ENCODE measurements around the gene SLC25A4. TPM values are rescaled to one million over a fixed set of nuclear protein-coding genes. Genes with fewer than 3 reads are reported as not detected.

Gene SLC25A4
- polyA plus RNA-seq, 1 donor (not counting 4 experiments of a cell fraction or from before 2014, with no cell fraction given), result 13.2 TPM

DNA sequence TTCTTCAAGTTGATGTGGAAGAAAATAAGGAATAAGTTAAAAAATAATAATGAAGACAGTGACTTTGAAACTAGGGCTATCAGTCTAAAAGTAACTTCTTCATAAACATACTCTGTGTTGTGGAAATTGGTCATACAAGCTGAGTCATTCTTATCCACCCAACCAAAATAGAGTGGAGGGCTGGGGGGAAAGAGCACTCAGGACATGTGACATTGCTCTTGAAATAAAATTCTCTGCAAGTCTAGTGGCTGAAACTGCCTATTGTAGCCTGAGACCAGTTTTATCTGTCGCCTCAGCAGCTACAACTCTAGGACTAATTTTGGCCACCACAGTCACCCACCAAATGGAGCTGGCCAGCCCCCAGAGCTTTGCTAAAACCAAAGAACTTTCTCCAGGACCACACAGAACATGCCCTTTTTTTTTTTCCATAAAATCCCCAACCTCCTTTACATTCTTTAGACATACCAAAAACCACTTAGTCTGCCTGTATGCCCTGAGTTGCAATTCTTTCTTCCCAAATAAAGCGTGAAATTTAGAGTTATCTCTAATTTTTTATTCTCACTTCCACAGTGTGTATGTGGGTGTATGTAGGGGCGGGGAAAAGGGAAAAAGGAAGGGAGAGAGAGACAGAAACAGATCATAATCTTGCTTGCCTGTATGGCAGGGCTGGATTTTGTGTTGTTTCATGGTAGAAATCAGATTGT is 23.0 kb upstream of the SLC25A4 start:
- dilution Hi-C loops (cut with MboI; ENCODE audit: extremely low pct_ligation_motif_present, low sequenced_read_pairs), result no loop called here
- H2AFZ ChIP-seq (ENCODE audit: control insufficient read depth, low read length), result no peak overlapping the region
- TF ChIP-seq, protein P1, sequence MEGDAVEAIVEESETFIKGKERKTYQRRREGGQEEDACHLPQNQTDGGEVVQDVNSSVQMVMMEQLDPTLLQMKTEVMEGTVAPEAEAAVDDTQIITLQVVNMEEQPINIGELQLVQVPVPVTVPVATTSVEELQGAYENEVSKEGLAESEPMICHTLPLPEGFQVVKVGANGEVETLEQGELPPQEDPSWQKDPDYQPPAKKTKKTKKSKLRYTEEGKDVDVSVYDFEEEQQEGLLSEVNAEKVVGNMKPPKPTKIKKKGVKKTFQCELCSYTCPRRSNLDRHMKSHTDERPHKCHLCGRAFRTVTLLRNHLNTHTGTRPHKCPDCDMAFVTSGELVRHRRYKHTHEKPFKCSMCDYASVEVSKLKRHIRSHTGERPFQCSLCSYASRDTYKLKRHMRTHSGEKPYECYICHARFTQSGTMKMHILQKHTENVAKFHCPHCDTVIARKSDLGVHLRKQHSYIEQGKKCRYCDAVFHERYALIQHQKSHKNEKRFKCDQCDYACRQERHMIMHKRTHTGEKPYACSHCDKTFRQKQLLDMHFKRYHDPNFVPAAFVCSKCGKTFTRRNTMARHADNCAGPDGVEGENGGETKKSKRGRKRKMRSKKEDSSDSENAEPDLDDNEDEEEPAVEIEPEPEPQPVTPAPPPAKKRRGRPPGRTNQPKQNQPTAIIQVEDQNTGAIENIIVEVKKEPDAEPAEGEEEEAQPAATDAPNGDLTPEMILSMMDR (optimal IDR thresholded peaks at IDR 0.05 in 1 of 3, IDR thresholded peaks at IDR 0.05 in 1 of 3, conservative IDR thresholded peaks at IDR 0.05 in 1 of 3; ENCODE audit: extremely low read depth in 1 of 3, insufficient read depth in 2 of 3, low read length in 3 of 3), result no peak
- no peak for TF ChIP-seq EZH2 (IDR thresholded peaks at IDR 0.05; ENCODE audit: low read length)

DNA sequence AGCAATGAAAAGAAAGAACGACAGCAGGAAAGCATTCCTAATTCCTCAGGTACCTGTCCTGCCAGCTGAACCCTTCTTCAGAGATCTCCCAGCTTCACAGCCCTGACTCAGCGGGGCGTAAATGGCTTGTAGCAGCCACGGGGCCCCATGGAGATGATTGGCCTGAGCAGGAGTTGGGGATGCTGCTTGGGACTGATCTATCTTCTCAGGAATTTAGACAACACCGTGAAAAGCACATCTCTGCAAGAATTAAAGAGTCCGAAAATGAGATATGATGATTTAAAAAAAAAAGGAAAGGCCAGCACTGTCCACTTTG is 22.5 kb upstream of the SLC25A4 start:
- no peaks in the 10 kb centered on the region for H3K27me3 ChIP-seq (ENCODE audit: control insufficient read depth, extremely low read depth, insufficient read depth, low read length)
- H3K4me1 ChIP-seq (ENCODE audit: control insufficient read depth, extremely low read depth, insufficient read depth, low read length), result no peaks in the 10 kb centered on the region
- FAIRE-seq (no peak), DNase-seq (ENCODE audit: low read depth, low spot score) (no peak)
- H2AFZ ChIP-seq (ENCODE audit: control insufficient read depth, low read length), result no peak overlapping the region
- no peaks in the 10 kb centered on the region for H3K79me2 ChIP-seq (ENCODE audit: control insufficient read depth, insufficient read depth, low read length)
- no peak overlapping the region for H3K27ac ChIP-seq (ENCODE audit: control insufficient read depth, insufficient read depth, low read length)
- H3K4me3 ChIP-seq (ENCODE audit: control insufficient read depth in 2 of 3, extremely low read depth in 1 of 3, insufficient read depth in 2 of 3, low read depth in 1 of 3, low read length in 3 of 3), result no peak overlapping the region
- no peaks in the 10 kb centered on the region for H3K9me1 ChIP-seq (ENCODE audit: control insufficient read depth, extremely low read depth, insufficient read depth, low read length)
- H3K9ac ChIP-seq (ENCODE audit: control insufficient read depth, extremely low read depth, insufficient read depth, low read length), result no peak overlapping the region
- H4K20me1 ChIP-seq (ENCODE audit: control insufficient read depth, extremely low read depth, insufficient read depth, low read length), result no peaks in the 10 kb centered on the region
- TF ChIP-seq EZH2 (IDR thresholded peaks at IDR 0.05; ENCODE audit: low read length), result no peak
- TF ChIP-seq, protein P1 (optimal IDR thresholded peaks at IDR 0.05 in 1 of 3, IDR thresholded peaks at IDR 0.05 in 1 of 3, conservative IDR thresholded peaks at IDR 0.05 in 1 of 3; ENCODE audit: extremely low read depth in 1 of 3, insufficient read depth in 2 of 3, low read length in 3 of 3), result no peak
- no peak overlapping the region for H3K4me2 ChIP-seq (ENCODE audit: control insufficient read depth, extremely low read depth, insufficient read depth, low read depth, low read length)
- H3K9me3 ChIP-seq (ENCODE audit: control insufficient read depth, low read depth, low read length), result no peaks in the 10 kb centered on the region
- H3K36me3 ChIP-seq (ENCODE audit: control insufficient read depth in 2 of 2, extremely low read depth in 1 of 2, insufficient read depth in 2 of 2, low read length in 2 of 2), result no peaks in the 10 kb centered on the region
- dilution Hi-C loops (cut with MboI; ENCODE audit: extremely low pct_ligation_motif_present, low sequenced_read_pairs), result no loop called here

More for the DNA sequence above, 23.0 kb upstream of the SLC25A4 start:
- no peaks in the 10 kb centered on the region for H3K79me2 ChIP-seq (ENCODE audit: control insufficient read depth, insufficient read depth, low read length)
- H3K9me3 ChIP-seq (ENCODE audit: control insufficient read depth, low read depth, low read length), result no peaks in the 10 kb centered on the region
- no peaks in the 10 kb centered on the region for H4K20me1 ChIP-seq (ENCODE audit: control insufficient read depth, extremely low read depth, insufficient read depth, low read length)
- H3K9ac ChIP-seq (ENCODE audit: control insufficient read depth, extremely low read depth, insufficient read depth, low read length), result no peak overlapping the region
- no peaks in the 10 kb centered on the region for H3K36me3 ChIP-seq (ENCODE audit: control insufficient read depth in 2 of 2, extremely low read depth in 1 of 2, insufficient read depth in 2 of 2, low read length in 2 of 2)
- no peak for DNase-seq (ENCODE audit: low read depth, low spot score)
- no peak overlapping the region for H3K4me3 ChIP-seq (ENCODE audit: control insufficient read depth in 2 of 3, extremely low read depth in 1 of 3, insufficient read depth in 2 of 3, low read depth in 1 of 3, low read length in 3 of 3)
- FAIRE-seq, result no peak
- H3K9me1 ChIP-seq (ENCODE audit: control insufficient read depth, extremely low read depth, insufficient read depth, low read length), result no peaks in the 10 kb centered on the region
- no peaks in the 10 kb centered on the region for H3K4me1 ChIP-seq (ENCODE audit: control insufficient read depth, extremely low read depth, insufficient read depth, low read length)
- H3K4me2 ChIP-seq (ENCODE audit: control insufficient read depth, extremely low read depth, insufficient read depth, low read depth, low read length), result no peak overlapping the region
- H3K27ac ChIP-seq (ENCODE audit: control insufficient read depth, insufficient read depth, low read length), result no peak overlapping the region
- H3K27me3 ChIP-seq (ENCODE audit: control insufficient read depth, extremely low read depth, insufficient read depth, low read length), result no peaks in the 10 kb centered on the region

All from keratinocyte (primary cell).